Body of pancreas (tissue), 4 donors: Measurements from ENCODE around the gene PTPRCAP.

Experiments
- POLR2A ChIP-seq, 3 donors: fragments of 450-650 bp; IDR thresholded peaks; one replicate each; pipeline ENCODE4 v1.6.1; 2016; ENCODE audit warnings: antibody characterized with exemption in 3 of 3, mild to moderate bottlenecking in 2 of 3
- TF ChIP-seq, protein P1 (sequence below), 7 experiments: fragments of 450-650 bp in 4 of 7; fragments of 200-600 bp in 3 of 7; sonication (generic) in 3 of 7; IDR thresholded peaks; one replicate each; pipeline ENCODE4 v1.5.1; 2016 to 2019; ENCODE audit warnings: antibody characterized with exemption in 7 of 7

DNA sequence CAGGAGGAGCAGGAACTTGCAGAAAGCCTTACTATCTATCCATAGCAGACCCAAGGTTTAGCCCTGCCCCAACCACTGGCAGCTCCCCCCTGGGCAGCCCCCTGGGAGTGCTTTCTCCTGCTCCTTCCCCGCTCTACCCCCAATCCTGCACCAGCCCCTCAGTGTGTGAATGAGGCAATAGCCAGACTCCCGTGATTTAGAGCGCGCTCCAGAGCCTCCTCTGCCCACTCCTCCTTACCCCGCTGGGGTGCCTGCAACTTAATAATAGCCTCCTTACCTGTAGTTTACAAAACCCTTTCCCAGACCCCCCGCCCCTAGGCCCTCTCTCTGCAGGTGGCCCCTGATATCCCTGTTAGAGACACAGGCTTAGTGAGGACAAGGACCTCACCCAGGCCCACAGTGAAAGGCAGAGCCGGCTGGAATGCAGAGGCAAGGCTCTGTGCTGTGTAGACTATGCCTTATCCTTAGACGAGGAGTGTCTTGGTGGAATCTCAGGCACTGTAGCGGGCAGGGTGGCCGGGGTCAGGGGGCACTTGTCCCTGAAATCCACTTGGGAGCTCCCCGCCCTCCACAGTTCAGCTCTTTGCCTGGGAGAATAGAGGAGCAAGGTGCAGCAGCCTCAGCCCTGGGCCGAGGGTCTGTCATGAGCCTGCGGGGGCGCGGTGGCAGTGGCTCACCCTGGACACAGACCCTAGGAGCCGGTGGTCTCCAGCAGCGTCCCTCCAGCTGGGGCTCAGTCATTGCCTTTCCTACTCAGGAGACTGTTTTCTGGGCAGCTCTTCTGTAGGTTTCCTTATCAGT lies 26.3 kb downstream of the PTPRCAP start:
- TF ChIP-seq, protein P1, sequence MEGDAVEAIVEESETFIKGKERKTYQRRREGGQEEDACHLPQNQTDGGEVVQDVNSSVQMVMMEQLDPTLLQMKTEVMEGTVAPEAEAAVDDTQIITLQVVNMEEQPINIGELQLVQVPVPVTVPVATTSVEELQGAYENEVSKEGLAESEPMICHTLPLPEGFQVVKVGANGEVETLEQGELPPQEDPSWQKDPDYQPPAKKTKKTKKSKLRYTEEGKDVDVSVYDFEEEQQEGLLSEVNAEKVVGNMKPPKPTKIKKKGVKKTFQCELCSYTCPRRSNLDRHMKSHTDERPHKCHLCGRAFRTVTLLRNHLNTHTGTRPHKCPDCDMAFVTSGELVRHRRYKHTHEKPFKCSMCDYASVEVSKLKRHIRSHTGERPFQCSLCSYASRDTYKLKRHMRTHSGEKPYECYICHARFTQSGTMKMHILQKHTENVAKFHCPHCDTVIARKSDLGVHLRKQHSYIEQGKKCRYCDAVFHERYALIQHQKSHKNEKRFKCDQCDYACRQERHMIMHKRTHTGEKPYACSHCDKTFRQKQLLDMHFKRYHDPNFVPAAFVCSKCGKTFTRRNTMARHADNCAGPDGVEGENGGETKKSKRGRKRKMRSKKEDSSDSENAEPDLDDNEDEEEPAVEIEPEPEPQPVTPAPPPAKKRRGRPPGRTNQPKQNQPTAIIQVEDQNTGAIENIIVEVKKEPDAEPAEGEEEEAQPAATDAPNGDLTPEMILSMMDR (IDR thresholded peaks at IDR 0.05): no peak
- TF ChIP-seq POLR2A (IDR thresholded peaks at IDR 0.05): no peak
